NCI-H2029 treated with DMSO at 0.1 percent for 48 hours (cell line): Measurements from ENCODE around the gene ASB18.
"Not testable (repeated sequence)": the region's sequence is repeated elsewhere in the genome, so short reads cannot be mapped to it uniquely, and the experiment has no call there.

ENCODE experiments used
- DNase-seq: peaks from one replicate; lab custom pipeline; 2025; lab: John Stamatoyannopoulos, UW

Gene ASB18

DNA sequence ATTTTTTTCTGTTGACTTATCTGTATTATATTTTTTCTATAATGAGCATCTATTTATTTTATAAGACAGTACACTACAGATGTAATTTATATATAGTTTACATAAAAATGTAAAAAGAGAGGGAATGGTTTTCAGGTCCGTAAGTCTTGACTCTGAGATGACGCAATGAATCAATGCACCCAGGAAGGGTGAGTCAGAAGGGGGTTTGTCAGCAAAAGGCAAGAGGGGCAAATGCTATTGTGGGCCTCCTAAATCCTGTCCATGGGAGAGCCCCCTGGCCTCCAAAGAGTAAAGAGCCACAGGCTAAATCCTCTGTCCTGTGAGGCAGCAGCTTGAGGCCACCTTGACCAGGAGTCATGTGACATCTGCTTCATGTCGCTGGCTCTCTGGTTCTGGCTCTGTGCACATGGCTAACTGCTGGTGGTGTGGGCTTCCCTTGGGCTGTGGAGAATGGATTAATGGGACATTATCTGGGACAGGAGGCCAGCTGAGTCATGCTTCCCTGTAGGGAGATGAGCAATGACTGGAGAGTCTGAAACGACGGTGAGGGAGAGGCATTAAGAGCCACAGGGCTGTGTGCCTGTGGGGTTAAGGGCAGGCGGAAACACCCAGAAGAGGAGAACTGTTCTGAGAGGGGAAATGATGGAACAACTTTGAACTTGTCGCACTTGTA, 22.8 kb upstream of the ASB18 start:
- DNase-seq: no peak

DNA sequence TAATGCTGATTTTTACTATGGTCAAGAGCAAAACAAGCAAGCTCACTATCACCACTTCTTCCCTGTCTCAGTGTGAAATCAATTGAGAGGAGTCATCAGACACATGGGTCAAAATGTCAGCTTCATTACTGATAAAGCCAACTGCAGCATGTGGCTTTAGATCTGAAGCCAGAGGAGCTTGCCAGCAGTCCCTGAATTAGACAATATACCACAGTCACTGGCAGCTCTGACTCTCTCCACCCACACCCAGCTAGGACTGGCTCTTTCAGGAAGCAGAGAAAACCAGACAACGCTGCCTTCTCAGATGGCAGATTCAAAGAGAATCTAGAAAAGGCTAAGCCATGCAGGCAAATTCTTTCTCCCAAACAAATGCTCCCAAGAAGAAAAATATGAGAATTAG, 20.0 kb upstream of the ASB18 start:
- DNase-seq: no peak

DNA sequence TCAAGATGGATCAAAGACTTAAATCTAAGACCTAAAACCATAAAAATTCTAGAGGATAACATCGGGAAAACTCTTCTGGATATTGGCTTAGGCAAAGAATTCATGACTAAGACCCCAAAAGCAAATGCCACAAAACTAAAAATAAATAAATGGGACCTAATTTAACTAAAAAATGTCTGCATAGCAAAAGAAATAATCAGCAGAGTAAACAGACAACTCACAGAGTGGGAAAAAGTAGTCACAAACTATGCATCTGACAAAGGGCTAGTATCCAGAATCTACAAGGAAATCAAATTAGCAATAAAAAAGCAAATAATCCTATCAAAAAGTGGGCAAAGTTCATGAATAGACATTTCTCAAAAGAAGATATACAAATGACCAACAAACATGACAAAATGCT, 18.2 kb upstream of the ASB18 start:
- DNase-seq: no peak

DNA sequence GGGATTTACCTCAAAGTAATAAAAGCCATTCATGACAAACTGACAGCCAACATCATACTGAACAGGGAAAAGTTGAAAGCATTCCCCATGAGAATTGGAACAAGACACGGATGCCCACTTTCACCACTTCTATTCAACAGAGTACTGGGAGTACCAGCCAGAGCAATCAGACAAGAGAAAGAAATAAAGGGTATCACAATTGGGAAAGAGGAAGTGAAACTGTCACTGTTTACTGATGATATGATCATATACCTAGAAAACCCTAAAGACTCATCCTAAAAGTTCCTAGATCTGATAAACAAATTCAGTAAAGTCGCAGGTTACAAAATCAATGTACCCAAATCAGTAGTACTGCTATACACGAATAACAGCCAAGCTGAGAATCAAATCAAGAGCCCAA, 17.2 kb upstream of the ASB18 start:
- DNase-seq: no peak

DNA sequence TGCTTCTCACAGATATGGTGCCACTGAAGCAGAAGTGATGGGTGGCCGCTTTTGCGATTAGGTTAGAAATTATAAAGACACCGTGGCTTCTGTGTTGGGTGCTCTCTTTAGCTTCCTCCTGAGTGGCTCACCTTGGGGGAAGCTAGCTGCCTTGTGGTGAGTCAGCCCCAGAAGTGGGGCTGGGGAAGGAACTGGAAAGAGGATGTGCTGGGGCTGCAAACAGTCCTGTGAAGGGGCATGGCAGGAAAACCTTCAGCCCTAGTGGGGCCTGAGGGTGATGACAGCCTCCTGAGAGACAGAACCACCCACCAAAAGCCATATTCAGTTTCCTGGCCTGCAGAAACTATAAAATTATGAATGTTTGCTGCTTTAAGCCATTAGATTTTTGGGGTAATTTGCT, 8.9 kb upstream of the ASB18 start:
- DNase-seq: no peak

DNA sequence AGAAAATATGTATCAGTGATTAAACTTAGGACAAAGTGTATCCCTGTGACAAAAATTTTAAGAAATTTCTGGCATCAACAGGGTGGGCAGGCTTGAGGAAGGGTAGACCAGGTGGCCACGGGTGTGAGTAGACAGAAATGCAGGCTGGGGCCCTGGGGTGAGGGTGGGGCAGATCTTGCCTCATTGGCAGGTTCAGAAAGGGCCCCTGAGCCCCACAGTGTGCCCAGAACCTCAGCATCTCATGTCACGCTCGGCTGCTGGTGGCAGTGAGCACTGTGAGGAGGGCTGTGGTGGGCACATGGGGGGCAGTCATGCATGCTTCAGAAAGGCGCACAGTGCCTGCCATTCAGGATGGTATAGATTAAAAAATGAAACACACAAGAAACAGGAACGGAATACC, 7.6 kb upstream of the ASB18 start:
- no peak for DNase-seq

DNA sequence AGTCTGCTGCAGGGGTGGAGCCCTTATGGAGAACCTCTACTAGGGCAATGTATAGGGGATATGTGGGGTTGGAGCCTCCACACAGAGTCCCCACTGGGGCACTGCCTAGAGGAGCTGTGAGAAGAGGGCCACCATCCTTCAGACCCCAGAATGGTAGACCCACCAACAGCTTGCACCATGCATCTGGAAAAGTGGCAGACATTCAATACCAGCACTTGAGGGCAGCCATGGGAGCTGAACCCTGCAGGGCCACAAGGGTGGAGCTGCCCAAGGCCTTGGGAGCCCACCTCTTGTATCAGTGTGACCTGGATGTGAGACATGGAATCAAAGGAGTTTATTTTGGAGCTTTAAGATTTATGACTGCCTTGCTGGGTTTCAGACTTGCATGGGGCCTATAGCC, 5.7 kb upstream of the ASB18 start:
- DNase-seq: not testable (repeated sequence)

DNA sequence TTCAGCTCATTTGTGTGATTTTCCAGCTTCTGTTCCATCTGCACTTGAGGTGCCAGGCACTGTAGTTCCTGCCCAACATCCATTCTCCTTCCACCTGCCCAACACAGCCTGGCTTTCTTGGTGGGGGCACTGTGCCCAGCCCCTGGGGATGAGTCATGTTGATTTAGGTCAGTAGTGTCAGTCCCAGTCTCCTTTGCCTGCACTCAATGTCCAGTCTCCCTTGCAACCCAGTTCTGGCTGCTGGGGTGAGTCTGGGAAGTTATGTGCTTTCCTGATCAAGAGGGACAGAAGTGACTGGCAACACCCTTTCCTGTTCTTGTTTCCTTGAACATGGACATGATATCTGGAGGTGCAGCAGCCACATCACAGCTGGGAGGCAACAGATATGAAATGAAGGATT, 1.5 kb upstream of the ASB18 start:
- no peak for DNase-seq

DNA sequence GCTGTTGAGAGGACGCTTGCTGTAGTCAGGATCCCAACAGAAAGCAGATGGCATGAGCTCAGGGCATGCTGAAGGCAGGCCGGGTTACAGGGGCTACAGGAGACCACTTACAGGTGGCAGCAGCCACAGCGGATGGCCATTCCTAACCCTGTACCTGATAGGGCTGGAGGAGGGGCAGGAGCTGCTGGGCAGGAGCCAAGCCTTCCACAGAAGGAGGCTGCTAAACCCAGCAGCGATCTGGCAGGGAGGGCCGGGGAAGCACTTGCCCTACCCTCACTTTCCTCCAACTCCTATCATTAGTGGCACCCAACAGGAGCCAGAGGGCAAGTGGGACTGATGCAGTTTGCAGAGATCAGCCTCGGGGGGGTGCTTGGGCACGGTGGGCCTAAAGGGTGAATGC, 2.0 kb downstream of the ASB18 start:
- no peak for DNase-seq

DNA sequence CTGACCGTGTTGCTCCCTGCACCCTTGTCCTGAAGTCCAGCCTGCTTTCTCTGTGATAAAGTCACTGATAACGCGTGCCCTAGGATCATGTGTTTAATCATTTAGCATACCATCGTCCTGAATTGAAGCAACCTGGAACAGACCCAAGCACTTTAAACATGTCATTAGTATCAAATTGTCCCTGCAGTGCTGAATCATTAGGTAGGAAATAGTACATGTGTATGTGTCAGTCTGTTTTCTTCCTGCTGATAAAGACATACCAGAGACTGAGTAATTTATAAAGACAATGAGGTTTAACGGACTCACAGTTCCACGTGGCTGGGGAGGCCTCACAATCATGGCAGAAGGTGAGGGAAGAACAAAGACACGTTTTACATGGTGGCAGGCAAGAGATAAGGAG, 2.8 kb downstream of the ASB18 start:
- DNase-seq: no peak

DNA sequence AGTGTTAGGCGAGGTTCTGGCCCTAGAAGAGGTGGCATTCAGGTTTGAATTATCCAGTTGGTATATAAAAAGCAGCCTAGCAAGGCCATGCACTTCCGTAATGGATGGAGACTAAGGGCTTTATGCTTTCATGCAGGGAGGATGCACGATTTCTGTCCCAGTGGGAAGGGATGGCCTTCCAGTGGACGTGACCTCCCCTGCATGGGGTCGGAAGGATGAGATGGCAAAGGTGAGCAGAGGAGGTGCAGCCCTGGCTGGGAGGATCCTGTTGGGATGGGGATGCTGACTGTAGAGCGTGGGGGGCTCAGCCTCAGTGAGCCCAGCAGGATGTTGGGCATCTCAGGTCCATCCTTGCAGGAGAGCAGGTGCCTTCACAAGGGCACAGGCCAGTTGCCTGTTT, 4.8 kb downstream of the ASB18 start:
- no peak for DNase-seq

DNA sequence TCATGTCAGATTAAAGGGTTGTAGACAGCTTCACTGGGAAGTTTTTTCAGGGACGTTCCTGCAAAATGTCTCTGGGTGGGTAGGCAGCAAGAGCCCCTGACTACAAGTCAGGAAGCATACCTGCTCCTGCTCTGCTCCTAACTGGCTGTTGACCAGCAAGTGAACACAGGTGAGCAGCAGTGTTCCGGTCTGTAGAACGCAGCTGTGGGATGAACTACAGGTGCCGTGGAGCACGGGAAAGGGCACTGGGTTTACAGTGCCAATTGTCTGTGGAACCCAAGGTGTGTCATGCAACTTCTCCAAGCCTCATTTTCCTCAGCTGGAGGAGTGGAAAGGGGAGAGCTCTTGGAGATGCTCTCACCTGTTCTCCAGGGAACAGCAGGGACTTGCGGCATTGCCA, 6.6 kb downstream of the ASB18 start:
- DNase-seq: no peak

DNA sequence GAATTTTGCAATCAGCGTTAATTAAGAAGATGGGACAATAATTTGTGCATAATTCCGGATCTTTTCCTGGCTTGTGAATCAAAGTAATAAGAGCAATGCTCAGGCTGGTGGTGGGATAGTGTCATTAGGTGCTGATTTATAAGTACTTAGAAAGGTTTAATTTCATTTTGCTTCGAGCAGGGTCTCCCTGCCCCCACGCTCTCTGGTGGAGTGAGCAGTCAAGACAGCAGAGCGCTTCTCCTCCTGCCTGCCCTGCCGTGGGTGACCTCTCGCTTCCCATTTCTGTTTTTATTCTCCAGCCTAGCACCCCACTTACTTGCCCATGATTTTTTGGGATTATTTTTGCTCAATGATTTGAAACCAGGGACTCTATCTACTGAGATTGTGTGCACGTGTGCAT, 7.1 kb downstream of the ASB18 start:
- DNase-seq: no peak

DNA sequence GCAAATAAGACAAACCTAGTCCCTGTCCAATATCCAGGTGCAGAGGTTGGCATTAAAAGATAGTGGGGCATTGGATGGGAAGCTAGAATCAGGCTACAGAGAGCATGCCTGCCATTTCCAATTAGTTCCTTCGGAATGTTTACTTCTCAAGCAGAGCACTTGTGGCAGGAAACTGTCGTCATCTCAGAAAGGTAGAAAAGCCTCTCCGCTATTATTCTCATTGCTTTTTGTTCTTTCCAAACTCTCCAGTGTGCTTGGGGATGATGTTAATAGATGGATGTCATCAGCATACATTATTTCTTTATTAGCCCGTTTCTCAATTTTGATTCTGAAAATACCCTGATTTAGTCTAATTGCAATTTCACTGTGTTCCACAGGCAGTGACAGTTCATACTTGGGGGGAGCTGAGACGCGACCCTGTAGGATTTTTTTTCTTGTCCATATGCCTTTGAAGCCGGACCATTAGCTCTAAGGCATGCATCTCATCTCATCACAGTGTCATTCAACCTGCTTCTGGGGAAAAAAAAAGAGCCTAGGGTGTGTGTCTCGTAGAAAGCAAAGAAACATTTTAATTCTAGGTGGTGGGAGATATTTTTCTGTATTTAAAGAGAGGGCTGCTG, 7.7 kb downstream of the ASB18 start:
- DNase-seq: no peak

DNA sequence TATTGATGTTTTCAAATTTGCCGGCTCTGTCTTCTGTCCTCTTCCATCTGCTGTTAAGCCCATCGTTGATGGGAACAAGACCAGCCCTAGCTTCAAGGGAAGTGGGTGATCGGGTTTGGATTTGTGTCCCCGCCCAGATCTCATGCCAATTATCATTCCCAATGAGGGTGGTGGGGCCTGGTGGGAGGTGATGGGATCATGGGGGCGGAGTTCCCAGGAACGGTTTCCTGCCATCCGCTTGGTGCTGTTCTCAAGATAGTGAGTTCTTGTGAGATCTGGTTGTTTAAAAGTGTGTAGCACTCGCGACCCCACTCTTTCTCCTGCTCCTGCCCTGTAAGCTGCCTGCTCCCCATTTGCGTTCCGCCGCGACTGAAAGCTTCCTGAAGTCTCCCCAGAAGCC, 9.5 kb downstream of the ASB18 start:
- no peak for DNase-seq

DNA sequence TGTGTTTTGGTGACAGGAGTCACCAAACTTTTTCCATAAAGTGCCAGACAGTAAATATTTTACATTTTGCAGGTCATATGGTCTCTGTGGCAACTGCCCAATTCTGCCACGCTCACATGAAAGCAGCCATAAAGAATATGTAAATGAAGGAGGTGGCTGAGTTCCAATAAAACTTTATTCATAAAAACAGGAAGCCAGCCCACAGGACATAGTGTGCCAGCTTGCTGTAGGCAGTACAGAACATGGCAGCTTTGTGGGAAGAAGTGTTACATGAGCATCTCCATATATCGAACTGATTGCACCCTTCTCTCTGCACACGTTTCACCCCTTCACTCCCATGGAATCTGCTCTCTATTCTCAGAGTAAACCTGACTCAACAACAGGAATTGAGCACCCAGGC, 10.2 kb downstream of the ASB18 start:
- no peak for DNase-seq

DNA sequence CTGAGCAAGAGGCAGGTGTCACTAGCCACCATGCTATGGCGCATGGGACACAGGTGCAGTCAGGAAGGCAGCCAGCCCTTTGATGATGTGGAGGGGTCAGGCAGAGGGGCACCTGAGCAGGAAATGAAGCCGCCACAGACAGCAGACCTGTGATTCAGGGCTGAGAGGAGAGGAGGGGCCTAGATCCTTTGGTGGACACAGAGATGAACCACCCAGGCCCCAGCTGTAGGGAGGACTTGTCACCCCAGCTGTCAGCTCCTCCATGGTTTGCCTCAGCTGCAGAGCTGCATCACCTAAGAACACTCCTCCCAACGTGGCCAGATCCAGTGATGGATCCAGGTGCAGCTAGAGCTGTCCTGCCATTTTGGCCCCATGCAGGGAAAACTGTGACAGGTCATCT, 11.6 kb downstream of the ASB18 start:
- no peak for DNase-seq

DNA sequence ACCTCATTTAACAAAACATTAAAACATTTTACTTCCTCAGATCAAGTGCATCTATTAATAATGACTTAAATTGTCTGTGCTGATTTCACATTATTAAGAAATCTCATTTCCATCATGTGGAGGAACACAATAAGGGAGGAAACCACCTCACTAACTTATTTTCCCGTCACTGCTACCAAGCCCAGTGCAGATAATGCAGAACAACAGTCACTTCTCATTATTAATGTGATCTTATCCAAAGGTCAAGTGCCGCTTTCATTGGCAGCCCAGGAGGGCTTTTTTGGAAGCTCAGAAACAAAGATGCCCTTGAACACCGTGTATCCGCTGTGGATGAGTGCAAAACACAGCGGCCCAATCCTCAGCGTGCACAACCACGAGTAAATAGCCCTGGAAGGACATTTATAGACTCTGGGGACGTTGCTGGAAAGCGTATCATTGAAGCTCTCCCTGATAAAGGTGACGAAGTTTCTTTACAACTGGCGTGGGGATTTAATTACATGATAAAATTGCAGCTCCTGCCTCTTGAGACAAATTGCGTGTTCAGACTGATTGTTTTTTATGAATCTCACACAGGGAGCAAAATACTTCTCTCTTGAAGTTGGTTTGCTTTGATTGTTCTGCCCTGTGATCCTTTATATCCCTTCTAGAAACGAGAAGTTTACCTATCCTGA, 13.2 kb downstream of the ASB18 start:
- no peak for DNase-seq

DNA sequence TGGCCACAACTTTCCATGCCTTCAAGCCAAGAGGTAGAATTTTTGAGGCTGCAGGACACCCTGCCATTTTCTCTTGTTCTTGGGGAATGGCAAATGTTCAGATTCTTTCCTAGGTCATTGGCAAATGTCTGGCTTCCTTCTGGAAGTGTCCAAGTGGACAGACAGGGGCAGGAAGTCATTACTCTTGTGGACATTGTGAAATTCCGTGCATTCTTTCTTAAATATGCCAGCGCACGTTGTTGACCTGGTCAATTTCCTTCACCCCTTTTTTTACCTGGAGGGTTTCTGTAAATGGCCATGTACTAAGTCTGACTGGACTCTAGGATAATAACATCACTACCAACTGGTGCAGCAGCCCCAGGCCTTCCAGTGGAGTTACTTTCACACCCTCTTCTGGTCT, 13.9 kb downstream of the ASB18 start:
- no peak for DNase-seq

DNA sequence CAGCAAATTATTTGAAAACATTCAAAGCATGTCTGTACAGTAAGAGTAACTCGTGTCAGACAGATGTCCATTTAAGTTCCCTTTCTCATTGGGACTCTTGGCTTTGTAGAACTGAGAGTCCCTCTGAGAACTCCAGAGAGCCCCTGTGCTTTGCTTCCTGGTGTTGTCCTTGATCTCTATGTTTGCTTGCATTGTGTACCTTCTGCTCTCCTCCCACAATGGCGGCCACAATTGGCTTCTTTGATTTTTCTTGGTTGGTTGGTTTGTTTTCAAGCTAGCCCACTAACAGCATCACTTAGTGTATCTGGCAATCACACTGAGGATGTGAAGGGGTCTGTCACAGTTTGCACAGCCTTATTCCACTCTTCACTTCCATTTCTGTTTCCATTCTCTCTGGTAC, 15.1 kb downstream of the ASB18 start:
- DNase-seq: no peak

DNA sequence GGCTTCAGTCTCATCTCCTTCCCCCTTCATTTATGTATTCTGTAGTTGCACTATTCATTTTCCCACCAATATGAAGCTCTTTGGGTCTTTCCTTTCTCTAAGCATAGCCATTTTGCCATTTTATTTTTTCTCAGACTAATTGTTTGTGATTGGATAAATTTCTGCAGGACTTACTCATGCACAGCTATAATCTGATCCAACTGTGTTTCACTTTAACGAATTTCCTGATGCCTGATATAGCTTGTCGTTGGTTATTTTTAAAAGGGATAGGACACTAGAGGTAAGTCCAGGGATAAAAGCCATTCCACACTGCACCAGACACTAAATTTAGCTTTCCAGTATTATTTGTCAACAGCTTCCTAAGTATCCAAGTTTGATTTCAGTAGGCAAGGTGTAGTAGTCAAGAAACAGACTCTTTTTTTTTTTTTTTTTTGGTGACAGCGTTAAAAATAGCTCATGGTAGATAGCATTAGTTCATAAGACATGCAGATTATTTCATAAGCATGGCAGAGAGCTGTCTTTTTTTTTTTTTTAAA, 17.4 kb downstream of the ASB18 start:
- no peak for DNase-seq

DNA sequence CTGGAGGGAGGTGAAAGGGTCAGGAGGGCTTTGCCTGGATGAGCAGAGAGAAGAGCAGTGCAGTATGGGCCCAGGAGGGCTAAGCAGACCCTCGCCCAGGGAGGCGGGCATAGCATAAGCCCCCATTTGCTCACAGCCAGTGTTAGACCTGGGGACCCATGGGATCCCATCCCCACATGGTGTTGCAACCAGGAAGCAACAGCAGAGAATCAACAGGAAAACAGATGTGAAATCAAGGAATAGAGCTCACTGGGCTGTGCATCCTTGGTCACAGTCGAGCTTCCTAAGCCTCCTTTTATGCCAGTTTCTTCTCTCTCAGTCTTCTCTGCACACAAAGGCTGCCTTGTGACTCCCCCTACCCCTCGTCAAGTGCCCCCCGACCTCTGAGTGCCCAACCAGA, 19.9 kb downstream of the ASB18 start:
- DNase-seq: no peak

DNA sequence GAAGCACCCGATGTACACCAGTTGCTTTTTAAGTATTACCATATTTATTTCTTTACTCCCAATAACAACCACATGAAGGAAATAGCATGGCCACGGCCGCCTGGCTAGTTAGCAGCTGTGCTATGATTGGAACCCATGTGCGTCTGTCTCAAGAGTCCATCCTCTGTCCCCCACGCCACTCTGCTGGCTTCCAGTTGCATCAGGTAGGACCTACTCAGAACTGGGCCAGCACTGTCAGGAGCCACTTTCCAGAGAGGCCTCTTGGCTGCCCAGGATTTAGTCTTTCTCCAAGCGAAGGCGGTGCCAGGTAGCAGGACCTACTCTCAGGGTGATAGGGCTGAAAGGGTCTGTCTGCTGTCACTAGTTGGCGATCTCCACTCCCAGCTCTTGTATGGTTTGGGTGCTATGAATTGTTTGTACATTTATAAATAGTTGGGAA, 22.1 kb downstream of the ASB18 start:
- no peak for DNase-seq
